Measurements from ENCODE around the gene SIT1.

DNA sequence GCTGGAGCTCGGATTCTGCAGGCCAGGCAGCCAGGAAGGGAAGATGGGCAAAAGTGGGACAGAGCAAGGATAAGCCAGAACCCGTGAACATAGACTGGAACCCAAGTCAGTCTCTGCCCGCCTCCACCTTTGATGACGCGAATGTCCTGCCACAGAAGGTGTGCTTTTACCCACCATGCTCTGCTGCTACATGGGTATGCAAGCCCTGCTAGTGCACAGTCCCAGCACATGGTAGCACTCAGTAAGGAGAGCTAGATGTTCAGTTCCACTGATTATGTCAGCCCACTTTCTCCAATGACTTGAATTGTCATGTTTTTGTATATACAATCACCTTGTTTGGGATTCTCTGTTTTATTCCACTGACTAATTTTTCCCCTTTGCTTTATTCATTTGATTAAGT lies 21.1 kb downstream of the SIT1 start:
- TF ChIP-seq POLR2A (IDR thresholded peaks at IDR 0.05; ENCODE audit: low read length) (no peak), GATA1 (IDR thresholded peaks at IDR 0.05; ENCODE audit: low read depth, low read length) (no peak)
